Lung (tissue), 12 donors: ENCODE results near the gene SOX30. TPM values are rescaled to one million over a fixed set of nuclear protein-coding genes. Genes with fewer than 3 reads are reported as not detected.

Source experiments
- ATAC-seq: fragments of 200-7000 bp; cut with Tn5 transposase; one replicate; pipeline ENCODE4 v1.9.1; 2020; ENCODE audit warnings: moderate number of reproducible peaks; ENCODE audit not compliant: insufficient read depth, low FRiP score
- DNase-seq, 3 donors: peaks; one replicate each; pipeline ENCODE4 v3.0.0-alpha.2; 2013 to 2017
- H3K27ac ChIP-seq, 2 donors: one replicate each; pipeline ENCODE4 v1.5.1; 2013; ENCODE audit warnings: mild to moderate bottlenecking in 2 of 2, moderate library complexity in 2 of 2, control low read depth in 1 of 2, inconsistent platforms in 1 of 2, low read depth in 1 of 2, low read length in 1 of 2
- H3K27me3 ChIP-seq, 3 donors: one replicate each; pipeline ENCODE4 v1.5.1; 2013; ENCODE audit warnings: low read length in 2 of 3; ENCODE audit not compliant: control insufficient read depth in 3 of 3, insufficient read depth in 3 of 3
- H3K36me3 ChIP-seq, 4 donors: one replicate each; pipeline ENCODE4 v1.5.1; 2013; ENCODE audit warnings: low read length in 4 of 4, mild to moderate bottlenecking in 1 of 4, moderate library complexity in 1 of 4; ENCODE audit not compliant: control insufficient read depth in 4 of 4, insufficient read depth in 4 of 4
- H3K4me1 ChIP-seq, 5 donors: one replicate each; pipeline ENCODE4 v1.5.1; 2013; ENCODE audit warnings: low read length in 5 of 5, mild to moderate bottlenecking in 2 of 5, moderate library complexity in 1 of 5; ENCODE audit not compliant: control insufficient read depth in 5 of 5, insufficient read depth in 5 of 5
- H3K4me3 ChIP-seq: one replicate; pipeline ENCODE4 v1.5.1; 2013; ENCODE audit warnings: mild to moderate bottlenecking, control low read depth, moderate library complexity
- H3K9ac ChIP-seq, 2 donors: one replicate each; pipeline ENCODE4 v1.5.1; 2013; ENCODE audit warnings: low read length in 2 of 2, control low read depth in 1 of 2; ENCODE audit not compliant: insufficient read depth in 1 of 2
- H3K9me3 ChIP-seq, 4 donors: one replicate each; pipeline ENCODE4 v1.5.1; 2013; ENCODE audit warnings: low read length in 3 of 4, mild to moderate bottlenecking in 1 of 4, moderate library complexity in 1 of 4; ENCODE audit not compliant: control insufficient read depth in 4 of 4, insufficient read depth in 3 of 4
- CTCF ChIP-seq: IDR thresholded peaks from 2 replicates; pipeline ENCODE4 v1.5.1; 2012; ENCODE audit warnings: mild to moderate bottlenecking; ENCODE audit errors: control extremely low read depth, extremely low read depth
- WGBS, 2 donors: extraction: QIAGEN DNeasy Blood & Tissue Kit; methylation state at CpG; one replicate each; pipeline ENCODE4 v1.1.7; 2013; 5-methylcytosine and 5-hydroxymethylcytosine counted together
- polyA plus RNA-seq, 2 donors: library from polyadenylated mRNA; stranded (reverse); fragments of 200-250 nt; gene quantifications; one replicate each; pipeline ENCODE4 v1.2.1, GENCODE V29; 2013
- total RNA-seq, 2 donors: library from RNA; depleted of rRNA in 1 of 2; stranded (reverse); fragments of >200 nt in 1 of 2; gene quantifications; one replicate each; pipeline ENCODE4 v1.2.1, GENCODE V29; 2014 to 2021
- donor health status: control.
- donor health status: control.
- donor health status: Bipolar disorder and iron deficiency.
- donor health status: healthy.
- donor health status: DM: yes; HTN: yes; CAD: no.

SOX30 gene
- total and polyA plus RNA-seq, 4 donors: 0.06 to 0.43 (median 0.07) TPM; not detected in 1

- H3K36me3 ChIP-seq: no peaks in the 10 kb centered on the region
- no peak overlapping the region for H3K9ac ChIP-seq
- no peaks in the 10 kb centered on the region for H3K4me1 ChIP-seq
- 92 to 96% methylated on average over 8 of the region's 8 CpGs for WGBS, 2 donors
- no peak overlapping the region for H3K4me3 ChIP-seq
- H3K9me3 ChIP-seq: peaks cover 0 to 10% (median 1%) of the 10 kb centered on the region in 4 donors
- ATAC-seq (no peak), DNase-seq (no peak)
- H3K27me3 ChIP-seq: no peaks in the 10 kb centered on the region
- no peak for TF ChIP-seq CTCF
- H3K27ac ChIP-seq: no peak overlapping the region
Measured at GRCh38 chr5:157659868-157660660, 7.8 kb upstream of the SOX30 start.

DNA sequence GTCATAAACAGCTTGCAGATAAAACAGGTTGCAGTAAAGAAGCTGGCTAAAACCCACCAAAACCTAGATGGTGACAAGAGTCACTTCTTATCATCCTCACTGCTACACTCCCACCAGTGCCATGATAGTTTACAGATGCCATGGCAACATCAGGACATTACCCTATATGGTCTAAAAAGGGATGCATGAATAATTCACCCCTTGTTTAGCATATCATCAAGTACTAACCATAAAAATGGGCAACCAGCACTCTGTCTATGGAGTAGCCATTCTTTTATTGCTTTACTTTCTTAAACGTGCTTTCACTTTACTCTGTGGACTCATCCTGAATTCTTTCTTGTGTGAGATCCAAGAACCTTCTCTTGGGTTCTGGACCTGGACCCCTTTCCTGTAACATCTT is 6.7 kb upstream of the SOX30 start:
- no peak for TF ChIP-seq CTCF
- WGBS, 2 donors: 86 to 92% methylated on average over 1 of the region's 1 CpG
- no peak for ATAC-seq

DNA sequence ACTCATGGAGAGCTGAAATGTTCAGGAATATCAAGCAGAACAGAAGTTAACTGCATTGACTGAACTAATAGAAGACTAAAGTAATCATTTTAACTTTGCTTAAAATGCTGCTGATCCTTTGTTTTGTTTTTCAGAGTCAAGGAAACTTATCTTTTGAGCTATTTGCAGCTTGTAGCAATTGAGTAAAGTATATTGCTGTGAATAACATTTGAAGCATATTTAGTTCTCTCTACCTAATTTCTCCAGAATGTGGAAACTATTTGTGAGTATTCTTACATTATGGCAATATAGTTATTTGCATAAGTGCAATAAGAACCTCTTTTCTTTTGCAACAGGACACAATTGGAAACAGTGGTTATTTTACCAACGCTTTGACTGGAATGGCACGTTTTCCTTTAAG is 5.3 kb upstream of the SOX30 start:
- Histone ChIP-seq H3K27ac (no peak overlapping the region), H3K9ac (no peak overlapping the region), H3K9me3 (peaks cover 0 to 10% (median 1%) of the 10 kb centered on the region in 4 donors), H3K4me1 (no peaks in the 10 kb centered on the region), H3K27me3 (no peaks in the 10 kb centered on the region), H3K4me3 (no peak overlapping the region), H3K36me3 (no peaks in the 10 kb centered on the region)
- DNase-seq (no peak), ATAC-seq (no peak)
- TF ChIP-seq CTCF: no peak
- 86 to 90% methylated on average over 2 of the region's 2 CpGs for WGBS, 2 donors

More for the DNA sequence above, 6.7 kb upstream of the SOX30 start:
- no peaks in the 10 kb centered on the region for H3K4me1 ChIP-seq
- no peaks in the 10 kb centered on the region for H3K27me3 ChIP-seq
- H3K9me3 ChIP-seq: peaks cover 0 to 10% (median 1%) of the 10 kb centered on the region in 4 donors
- no peaks in the 10 kb centered on the region for H3K36me3 ChIP-seq
- no peak overlapping the region for H3K4me3 ChIP-seq
- no peak overlapping the region for H3K27ac ChIP-seq
- DNase-seq: no peak
- H3K9ac ChIP-seq: no peak overlapping the region
